HEK293 (cell line): ENCODE data around the gene KRTAP10-6.

Experiments used
- TCF7L2 ChIP-seq: IDR thresholded peaks from 2 replicates; pipeline ENCODE4 v1.6.1; 2011; ENCODE audit warnings: low read depth, mild to moderate bottlenecking, inconsistent platforms, low read length, moderate library complexity, borderline replicate concordance
- ZNF202 ChIP-seq: fragments of 450-650 bp; formaldehyde crosslinking; IDR thresholded peaks from 2 replicates; pipeline ENCODE4 v1.5.1; 2016; ENCODE audit warnings: missing biosample characterization, missing genetic modification characterization, borderline replicate concordance
- ZNF335 ChIP-seq: fragments of 450-650 bp; formaldehyde crosslinking; conservative IDR thresholded peaks from 2 replicates; pipeline ENCODE4 v1.5.1; 2016; ENCODE audit warnings: missing biosample characterization, missing genetic modification characterization
- ZNF404 ChIP-seq: fragments of 450-650 bp; formaldehyde crosslinking; IDR thresholded peaks from 2 replicates; pipeline ENCODE4 v1.5.1; 2017; ENCODE audit warnings: missing biosample characterization, missing genetic modification characterization
- ZNF561 ChIP-seq: fragments of 450-650 bp; IDR thresholded peaks from 2 replicates; pipeline ENCODE4 v1.5.1; 2018; ENCODE audit warnings: missing biosample characterization, missing genetic modification characterization, borderline replicate concordance
- TF ChIP-seq, protein P1 (sequence below): fragments of 450-650 bp; formaldehyde crosslinking; IDR thresholded peaks from 2 replicates; pipeline ENCODE4 v1.5.1; 2017; ENCODE audit warnings: missing biosample characterization, missing genetic modification characterization
- TF ChIP-seq, protein P2 (sequence below): fragments of 450-650 bp; formaldehyde crosslinking; IDR thresholded peaks from 2 replicates; pipeline ENCODE4 v1.5.1; 2016; ENCODE audit warnings: missing biosample characterization, missing genetic modification characterization

DNA sequence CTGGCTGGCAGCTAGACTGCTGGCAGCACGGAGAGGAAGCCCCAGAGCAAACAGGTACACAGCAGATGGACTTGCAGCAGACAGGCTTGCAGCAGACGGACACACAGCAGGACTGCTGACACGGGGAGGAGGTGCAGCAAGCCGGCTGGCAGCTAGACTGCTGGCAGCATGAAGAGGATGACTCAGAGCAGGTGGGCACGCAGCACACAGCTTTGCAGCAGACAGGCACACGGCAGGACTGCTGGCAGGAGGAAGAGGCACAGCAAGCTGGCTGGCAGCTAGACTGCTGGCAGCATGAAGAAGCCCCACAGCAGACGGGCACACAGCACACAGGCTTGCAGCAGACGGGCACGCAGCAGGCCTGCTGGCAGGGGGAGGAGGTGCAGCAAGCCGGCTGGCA is 41.5 kb downstream of the KRTAP10-6 start:
- TF ChIP-seq, protein P1, sequence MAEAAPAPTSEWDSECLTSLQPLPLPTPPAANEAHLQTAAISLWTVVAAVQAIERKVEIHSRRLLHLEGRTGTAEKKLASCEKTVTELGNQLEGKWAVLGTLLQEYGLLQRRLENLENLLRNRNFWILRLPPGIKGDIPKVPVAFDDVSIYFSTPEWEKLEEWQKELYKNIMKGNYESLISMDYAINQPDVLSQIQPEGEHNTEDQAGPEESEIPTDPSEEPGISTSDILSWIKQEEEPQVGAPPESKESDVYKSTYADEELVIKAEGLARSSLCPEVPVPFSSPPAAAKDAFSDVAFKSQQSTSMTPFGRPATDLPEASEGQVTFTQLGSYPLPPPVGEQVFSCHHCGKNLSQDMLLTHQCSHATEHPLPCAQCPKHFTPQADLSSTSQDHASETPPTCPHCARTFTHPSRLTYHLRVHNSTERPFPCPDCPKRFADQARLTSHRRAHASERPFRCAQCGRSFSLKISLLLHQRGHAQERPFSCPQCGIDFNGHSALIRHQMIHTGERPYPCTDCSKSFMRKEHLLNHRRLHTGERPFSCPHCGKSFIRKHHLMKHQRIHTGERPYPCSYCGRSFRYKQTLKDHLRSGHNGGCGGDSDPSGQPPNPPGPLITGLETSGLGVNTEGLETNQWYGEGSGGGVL (tag by site-specific recombination), result no peak
- TF ChIP-seq, protein P2, sequence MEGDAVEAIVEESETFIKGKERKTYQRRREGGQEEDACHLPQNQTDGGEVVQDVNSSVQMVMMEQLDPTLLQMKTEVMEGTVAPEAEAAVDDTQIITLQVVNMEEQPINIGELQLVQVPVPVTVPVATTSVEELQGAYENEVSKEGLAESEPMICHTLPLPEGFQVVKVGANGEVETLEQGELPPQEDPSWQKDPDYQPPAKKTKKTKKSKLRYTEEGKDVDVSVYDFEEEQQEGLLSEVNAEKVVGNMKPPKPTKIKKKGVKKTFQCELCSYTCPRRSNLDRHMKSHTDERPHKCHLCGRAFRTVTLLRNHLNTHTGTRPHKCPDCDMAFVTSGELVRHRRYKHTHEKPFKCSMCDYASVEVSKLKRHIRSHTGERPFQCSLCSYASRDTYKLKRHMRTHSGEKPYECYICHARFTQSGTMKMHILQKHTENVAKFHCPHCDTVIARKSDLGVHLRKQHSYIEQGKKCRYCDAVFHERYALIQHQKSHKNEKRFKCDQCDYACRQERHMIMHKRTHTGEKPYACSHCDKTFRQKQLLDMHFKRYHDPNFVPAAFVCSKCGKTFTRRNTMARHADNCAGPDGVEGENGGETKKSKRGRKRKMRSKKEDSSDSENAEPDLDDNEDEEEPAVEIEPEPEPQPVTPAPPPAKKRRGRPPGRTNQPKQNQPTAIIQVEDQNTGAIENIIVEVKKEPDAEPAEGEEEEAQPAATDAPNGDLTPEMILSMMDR (tag by site-specific recombination), result no peak
- TF ChIP-seq TCF7L2 (no peak), ZNF202 (tag by site-specific recombination) (no peak), ZNF404 (no peak), ZNF335 (no peak), ZNF561 (no peak)
